GM19025 (cell line): ENCODE measurements around the gene ARNT2.
"Not testable (repeated sequence)": the region's sequence is repeated elsewhere in the genome, so short reads cannot be mapped to it uniquely, and the experiment has no call there.

ENCODE experiments used
- ATAC-seq: cut with Tn5 transposase; IDR thresholded peaks from one replicate; pipeline ENCODE4 v1.9.1; 2021; ENCODE audit warnings: mild to moderate bottlenecking, low read depth, moderate library complexity; ENCODE audit not compliant: unreplicated experiment

ARNT2 gene

DNA sequence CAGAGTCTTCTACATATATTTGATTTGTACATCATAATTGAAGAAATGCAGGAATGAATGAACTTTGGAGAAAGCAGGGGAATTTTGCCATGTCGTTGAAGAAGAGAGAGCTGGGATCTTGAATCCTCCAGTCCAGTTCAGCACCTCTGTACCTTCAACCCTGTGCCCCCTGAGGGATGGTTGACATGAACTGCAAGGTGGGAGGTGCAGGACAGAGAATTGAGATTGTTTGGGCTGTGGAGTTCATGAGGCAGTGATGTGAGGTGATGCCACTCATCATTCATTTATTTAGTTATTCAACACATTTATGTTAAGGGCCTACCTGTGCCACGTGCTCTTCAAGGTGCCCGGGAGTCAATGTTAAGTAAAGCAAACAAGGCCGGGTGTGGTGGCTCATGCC, 104.6 kb downstream of the ARNT2 start:
- no peak for ATAC-seq

DNA sequence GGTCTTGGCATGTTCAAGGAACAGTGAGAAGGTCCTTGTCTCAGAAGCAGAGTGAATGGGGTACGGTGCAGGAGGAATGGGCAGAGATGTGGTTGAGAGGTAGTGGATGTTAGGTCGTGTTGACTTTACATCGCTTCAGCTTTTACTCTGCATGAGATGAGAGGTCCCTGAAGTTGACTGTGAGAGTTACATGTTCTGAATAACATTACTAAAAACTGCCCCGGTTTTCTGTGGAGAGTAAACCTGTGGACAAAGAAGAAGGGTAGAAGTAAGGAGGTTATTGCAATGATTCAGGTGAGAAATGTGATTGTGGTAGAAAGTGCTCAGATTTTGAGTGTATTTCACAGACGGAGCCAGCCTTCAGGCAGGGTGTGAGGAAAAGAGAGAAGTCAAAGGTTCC, 105.6 kb downstream of the ARNT2 start:
- no peak for ATAC-seq

DNA sequence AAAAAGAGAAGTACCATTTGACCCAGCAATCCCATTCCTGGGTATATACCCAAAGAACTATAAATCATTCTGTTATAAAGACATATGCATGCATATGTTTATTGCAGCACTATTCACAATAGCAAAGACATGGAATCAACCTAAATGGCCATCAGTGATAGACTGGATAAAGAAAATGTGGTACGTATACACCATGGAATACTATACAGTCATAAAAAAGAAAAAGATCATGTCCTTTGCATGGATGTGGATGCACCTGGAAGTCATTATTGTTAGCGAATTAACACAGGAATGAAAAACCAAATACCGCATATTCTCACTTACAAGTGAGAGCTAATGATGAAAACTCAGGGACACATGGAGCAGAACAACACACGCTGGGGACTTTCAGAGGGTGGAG, 106.8 kb downstream of the ARNT2 start:
- ATAC-seq, result not testable (repeated sequence)

DNA sequence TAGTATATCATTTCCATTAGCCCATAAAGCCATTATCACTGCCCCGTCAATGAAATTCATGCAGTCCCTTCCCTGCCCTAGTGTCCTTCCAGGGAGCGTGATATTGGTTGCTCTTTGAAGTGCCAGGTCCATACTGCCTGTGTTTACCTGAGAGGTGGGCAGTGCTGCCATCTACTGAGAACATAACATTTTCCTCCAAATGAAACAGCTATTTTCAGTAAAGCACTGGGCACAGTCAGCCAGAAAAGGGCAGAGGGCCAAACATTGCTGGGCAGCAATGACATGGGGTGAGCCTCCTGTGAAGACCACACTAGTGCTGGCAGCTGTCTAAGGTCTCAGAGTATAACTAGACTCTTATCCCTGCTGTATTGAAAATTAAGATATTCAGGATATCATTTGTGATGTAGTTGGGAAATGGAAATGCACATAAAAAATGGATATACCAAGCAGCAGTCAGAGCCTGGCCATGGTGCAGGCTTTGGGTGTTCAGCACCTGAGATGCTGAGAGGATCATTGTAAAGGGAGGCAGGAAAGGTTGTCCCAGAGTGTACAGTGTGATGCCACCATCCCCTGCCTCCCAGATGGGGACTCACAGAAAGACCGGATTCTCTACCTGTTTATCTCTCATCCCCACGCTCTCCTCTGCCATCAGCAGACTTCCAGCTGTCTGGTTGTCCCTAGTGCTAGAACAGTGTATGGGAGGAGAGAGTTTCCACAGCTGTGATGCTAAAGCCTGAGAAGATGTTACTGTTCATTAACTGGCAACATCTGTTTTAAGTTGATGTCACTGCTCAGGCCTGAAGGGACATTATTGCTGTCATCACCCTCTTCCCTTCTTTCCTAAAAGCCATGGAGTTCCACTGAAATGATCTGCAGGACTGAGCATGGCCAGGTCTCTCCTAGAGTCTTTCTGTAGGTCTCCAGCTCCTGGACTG, 108.8 kb downstream of the ARNT2 start:
- ATAC-seq, result no peak

DNA sequence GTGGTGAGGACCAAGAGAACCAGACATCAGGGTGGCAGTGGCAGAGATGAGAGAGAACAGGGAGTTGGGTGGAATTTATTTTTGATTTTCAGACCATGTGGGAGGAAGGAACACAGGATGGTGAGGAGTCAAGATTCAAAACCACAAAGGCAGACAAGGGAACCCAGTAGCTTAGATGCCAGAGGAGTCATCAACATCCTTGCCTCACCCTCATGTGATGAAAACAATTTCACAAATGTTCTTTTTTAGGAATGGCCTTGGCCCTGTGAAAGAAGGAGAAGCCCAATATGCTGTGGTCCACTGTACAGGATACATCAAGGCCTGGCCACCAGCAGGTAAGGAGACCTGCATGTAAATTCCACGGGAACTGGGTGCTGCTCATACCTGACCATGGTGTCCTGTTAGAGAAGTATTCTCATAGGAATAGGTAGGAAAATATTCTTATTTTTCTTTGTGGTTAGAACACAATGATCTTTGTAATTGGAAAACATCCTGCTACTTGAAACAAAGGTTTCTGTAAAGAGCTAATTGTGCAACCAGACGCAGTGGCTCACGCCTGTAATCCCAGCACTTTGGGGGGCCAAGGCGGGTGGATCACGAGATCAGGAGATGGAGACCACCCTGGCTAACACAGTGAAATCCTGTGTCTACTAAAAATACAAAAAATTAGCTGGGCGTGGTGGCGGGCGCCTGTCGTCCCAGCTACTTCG, 110.0 kb downstream of the ARNT2 start:
- no peak for ATAC-seq

DNA sequence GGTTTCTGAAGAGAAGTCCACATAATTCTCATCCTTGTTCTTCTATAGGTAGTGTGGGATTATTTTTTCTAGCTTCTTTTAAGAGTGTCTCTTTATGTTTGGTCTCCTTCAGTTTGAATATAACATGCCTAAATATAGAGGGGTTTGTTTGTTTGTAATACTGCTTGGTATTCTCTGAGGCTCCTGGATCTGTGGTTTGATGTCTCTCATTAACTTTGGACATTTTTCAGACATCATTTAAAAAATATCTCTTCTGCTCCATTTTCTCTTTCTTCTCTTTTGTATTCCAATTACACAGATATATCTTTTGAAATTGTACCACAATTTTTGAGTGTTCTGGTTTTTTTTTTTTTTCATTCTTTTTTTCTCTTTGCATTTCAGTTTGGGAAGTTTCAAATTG, 113.1 kb downstream of the ARNT2 start:
- no peak for ATAC-seq

DNA sequence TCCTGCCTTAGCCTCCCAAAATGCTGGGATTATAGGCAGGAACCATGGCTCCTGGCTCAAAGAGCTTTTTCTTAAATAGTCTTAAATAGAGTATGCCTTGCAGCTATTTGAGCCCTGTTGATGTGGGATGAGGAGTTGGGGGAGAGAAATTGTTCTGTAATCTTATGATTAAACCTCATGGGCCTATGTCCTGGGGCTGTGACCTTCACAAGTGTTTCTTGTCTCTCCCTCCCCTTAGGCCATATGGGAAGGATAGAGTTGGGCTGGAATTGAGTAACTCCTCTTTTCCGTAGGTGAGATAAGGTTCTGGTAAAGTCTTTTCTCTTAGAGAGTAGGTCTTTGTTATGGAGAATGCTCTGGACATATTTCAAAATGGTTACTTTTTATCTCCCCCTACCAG, 114.3 kb downstream of the ARNT2 start:
- no peak for ATAC-seq

DNA sequence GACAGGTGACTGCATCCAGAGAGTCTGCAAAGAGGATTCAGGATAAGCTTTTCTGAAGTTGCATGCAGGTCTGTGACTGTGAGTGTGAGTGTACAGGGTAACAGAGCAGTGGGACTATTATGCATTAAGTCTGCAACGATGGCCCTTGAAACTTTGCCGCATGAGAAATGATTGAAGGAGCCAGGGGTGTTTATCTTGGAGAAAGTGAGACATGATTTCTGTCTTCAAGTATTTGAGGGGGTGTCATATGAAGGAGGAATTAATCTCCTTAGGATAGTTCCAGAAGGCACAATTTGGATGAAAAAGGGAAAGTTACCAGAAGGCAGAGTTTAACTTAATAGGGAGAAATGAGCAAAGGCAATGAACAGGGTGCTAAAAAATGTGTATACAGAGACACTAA, 119.6 kb downstream of the ARNT2 start:
- no peak for ATAC-seq

DNA sequence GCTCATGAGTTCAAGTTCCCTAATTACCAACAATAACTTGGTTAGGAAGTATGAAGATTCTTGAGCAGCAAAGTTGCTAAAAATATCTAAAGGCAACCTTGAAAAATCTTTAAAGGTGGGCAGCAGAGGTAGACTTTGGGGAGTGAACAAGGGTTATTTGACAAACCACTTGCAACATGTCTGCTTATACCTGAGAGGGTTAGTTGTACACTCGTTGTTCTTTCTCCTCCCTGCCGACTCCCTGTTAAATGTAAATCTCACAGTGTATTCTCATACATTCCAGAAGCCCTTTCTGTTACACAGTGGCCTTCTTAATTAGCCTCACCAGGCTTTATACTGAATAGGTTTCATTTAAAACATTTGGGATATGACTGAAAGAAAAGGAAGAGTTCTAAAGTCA, 121.7 kb downstream of the ARNT2 start:
- ATAC-seq, result no peak

DNA sequence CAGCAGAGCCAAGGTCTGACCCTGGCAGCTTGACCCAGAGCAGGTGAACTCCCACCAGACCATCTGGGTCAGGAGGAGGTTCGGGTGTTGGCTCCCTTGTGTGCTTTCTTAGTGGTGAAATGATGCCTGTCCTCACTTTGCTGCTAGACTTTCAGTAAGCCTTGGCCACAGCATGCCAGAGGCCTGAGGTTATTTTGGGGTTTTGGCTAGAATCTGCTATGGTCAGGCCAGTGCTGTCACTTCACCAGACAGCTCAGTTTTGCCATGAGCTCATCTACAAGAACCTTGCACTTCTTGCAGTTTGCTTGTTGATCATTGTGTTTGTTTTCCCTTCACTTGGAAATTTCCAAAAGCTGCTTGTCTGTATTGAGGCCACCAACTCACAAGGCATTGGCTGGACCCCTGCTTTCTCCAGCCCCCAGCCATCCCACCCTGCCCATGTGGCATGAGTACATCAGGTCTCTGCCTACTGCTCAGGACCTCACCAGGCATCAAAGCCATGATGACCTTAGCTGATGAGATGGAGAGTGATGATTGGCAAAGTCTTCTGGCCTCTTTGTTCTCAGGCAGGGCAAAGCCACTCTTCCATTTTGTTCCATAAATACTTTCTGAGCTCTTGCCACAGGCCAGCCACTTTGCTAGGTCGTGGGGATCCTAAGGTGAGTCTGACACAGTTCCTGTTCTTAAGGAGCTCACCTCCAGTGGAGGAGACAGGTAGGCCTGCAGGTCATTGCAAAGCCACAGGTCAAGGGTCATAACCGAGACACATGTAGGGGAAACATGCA, 122.6 kb downstream of the ARNT2 start:
- no peak for ATAC-seq

DNA sequence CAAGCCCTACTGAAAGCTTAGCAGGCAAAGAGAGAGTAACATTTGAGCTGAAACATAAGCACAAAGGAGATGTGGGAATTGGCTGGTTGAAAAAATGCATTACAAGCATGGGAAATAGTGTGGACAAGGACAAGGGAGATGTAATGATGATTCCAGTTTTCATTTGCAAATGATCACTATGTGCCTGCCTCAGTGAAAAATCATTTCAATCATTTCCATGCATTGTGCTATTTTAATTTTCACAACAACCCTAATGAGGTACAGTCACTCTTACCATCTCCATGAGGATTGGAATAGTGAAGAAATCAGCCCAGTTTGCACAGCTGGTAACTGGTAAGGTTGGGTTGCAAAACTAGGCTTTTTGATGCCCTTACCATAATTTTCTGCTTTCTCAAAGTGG, 123.2 kb downstream of the ARNT2 start:
- no peak for ATAC-seq

DNA sequence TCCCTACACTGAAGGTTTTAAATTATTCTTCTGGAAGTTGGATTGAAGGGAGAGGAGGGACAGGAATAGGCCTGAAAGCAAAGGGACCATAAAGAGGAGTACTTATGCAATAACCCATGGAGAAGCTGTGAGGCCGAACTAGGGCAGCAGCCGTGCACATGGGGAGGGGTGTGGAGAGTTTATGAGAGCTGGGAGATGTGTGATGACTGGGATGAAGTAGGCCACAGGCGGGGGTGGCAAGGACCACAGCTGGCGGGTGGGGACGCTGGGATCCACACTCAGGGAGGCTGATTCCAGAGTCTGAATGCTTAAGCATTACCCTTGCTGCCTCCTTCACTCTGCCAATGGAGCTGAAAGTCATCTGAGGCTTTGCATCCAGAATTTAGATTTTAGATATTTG, 123.8 kb downstream of the ARNT2 start:
- ATAC-seq, result no peak

DNA sequence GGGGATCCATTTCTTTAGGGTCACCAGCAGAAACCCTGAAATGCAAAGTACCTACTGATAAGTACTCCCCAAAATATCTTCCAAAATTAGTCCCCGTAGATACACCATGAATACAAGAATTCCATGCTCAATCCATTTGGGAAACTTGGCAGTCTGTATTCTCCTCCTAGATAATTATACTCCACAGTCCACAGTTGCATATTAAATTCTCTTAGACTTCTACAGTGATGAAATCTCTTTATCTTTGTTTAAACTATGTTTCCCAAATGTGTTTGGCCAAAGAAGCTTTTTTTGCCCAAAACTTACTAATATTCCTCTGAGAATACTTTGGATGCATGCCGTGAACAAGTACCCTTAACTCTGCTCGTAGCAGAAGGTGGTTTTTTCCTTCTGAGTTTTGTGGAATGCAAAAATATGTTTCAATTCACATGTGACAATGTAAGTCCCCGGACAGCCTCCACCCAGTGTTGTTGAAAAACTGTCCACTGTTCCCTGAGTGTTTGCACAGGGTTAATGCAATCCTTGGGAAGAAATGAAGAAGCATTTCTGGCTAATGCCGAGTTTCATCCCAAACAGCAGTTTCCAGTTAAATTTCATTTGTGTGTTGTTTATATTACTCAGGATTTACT, 126.7 kb downstream of the ARNT2 start:
- ATAC-seq, result no peak

DNA sequence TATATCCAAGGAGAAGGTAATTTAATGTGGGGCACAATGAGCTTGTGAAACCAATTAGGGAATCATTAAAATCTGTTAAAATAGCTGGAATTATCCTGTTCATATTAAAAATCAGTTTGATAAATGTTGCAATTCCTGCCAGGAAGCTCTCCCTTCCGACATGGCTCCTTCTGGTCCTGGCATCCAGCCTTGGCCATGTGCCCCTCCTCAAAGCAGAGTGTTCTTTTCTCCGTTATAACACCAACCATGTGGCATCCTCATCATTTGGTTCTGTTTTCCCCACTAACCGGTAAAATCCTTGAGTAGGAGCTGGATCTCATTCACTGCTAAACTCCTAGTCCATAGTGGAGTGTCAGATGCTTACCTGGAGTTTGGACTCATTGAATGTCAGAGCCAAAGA, 127.2 kb downstream of the ARNT2 start:
- no peak for ATAC-seq

DNA sequence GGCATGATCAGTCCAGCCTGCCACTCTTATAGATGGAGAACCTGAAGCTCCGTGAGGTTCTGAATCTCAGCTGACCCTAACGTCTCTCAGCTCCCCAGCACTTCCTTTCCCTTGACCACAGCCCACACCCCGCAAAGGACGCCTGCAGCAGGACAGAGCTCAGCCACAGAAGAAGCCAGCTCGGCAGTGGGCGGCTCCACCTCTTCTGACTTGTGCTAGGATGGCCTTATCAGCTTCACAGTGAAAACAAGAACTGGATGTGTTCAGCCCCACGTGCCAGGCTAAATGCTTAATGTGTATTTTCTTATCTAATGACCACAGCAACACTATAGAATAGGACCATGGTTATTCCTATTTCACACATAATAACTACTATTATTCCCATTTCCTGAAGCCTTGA, 127.6 kb downstream of the ARNT2 start:
- ATAC-seq, result no peak

DNA sequence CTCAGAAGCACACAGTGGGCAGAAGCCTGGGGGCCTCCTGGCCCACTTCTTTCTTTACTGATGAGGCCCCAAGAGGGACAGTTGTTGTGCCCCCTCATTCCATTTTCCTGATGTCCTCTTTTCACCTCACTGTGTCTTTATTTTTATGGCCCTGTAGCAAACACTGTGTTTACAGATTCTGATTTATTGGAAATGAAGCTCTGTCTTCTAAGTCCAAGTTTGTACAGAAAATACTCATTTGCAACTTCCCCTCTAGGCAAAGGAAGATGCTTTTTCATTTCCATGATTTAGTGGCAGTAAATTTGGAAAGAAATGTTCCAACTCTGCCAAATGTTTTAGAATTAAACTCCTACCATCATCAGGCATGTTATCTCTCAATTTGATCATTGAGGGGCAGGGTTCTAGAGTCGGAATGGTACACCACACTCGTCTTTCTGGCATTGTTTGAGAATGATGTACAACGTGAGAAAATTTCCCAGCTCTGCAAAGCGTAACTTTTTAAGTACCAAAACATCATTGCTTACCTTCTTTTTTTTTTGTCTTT, 129.7 kb downstream of the ARNT2 start:
- ATAC-seq, result no peak

DNA sequence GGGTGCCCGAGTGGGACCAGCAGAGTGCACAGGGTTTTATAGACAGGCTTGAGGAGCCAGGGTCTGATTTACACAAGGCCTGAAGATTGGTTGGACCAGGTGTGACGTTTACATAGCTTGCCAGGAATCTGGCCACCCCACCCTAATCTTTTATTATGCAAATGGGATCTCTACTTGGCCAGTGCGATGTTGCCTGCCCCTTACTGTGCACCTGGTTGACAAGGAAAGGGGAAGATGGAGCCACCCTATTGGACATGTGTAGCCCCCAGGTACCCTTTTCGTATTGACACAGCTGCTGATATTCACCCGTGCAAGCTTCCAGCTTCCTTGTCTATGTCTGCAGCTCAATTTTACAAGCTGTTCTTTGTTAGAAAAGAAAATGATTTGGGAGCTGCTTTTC, 132.0 kb downstream of the ARNT2 start:
- ATAC-seq, result no peak

DNA sequence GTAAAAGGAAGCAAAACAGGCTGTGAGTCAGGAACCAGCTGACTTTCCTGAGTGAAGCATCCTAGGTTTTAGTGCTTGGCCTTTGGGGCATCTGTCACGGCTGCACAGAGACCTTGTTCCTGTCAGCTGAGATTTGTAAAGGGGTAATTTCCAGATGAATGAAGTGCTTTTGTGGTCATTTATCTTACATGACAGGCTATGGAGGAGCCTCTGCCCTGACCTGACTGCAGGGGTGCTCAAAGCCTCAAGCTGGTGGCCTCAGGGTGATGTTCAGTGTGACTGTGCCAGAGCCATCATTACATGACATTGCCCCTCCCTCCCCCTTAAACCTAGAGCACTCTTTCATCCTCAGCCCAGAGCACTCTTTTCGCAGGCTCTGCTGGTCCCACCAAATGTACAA, 132.5 kb downstream of the ARNT2 start:
- ATAC-seq, result no peak

DNA sequence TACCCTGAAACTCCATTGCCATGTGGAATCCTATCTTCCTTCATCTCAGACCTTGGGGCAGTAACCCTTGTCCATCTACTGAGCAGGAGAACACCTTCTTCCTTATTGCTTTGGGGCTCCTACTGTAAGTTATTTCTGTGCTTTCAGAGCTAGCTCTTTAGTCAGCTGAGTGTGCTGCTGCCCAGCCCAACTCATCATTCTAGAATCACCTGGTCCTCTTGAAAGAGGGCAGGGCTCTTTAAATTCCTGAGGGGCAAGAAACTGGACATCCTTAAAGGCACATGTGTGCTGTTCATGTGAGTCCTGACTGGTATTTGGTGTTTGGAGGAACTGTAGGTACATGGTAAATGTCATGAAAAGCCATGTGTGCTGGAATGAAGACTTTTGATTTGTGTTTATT, 140.9 kb downstream of the ARNT2 start:
- no peak for ATAC-seq

DNA sequence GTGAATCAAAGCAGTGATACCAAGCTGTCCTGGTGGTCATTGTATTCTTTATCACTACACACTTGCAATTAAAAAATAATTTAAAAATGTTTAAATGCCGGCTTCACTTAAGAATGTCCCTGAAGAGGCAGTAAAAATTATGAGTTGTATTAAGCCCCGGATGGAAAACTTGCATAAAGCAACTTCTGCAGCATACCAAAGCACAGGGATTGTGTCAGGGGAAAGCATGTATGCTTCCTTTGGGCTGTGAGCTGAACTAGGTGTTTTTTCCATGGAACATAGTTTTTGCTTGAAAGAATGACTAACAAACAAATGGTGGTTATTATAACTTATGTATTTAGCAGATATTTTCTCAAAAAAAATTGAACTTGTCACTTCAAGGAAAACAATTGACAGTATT, 143.1 kb downstream of the ARNT2 start:
- no peak for ATAC-seq
